ENCODE measurements around the gene CD96. TPM values are rescaled to one million over a fixed set of nuclear protein-coding genes. Genes with fewer than 3 reads are reported as not detected.

The CD96 gene
- total and polyA plus RNA-seq, 2 experiments from 2014 or later = 0.60 to 2.0 TPM

- WGBS (ENCODE audit: low lambda C conversion rate, missing lambda C conversion rate) = 83% methylated on average over 3 of the region's 3 CpGs
- no peak for DNase-seq (ENCODE audit: low spot score)
- Histone ChIP-seq H3K4me2 (no peak overlapping the region), H3K27me3 (no peaks in the 10 kb centered on the region), H3K9me3 (ENCODE audit: low read depth) (no peaks in the 10 kb centered on the region), H3K9me2 (replicated peaks; ENCODE audit: insufficient read depth) (no peaks in the 10 kb centered on the region), H2AFZ (no peak overlapping the region), H3K36me3 (replicated peaks; ENCODE audit: insufficient read depth, low read depth) (no peaks in the 10 kb centered on the region), H3K79me2 (no peaks in the 10 kb centered on the region), H3K4me1 (ENCODE audit: insufficient read depth) (no peaks in the 10 kb centered on the region), H3K27ac (no peak overlapping the region), H3K4me3 (no peak overlapping the region), H4K20me1 (ENCODE audit: insufficient read depth, poor library complexity, severe bottlenecking) (no peaks in the 10 kb centered on the region)
- no peak for TF ChIP-seq EZH2 (IDR thresholded peaks at IDR 0.05; ENCODE audit: borderline replicate concordance)
- no peak for TF ChIP-seq EZH2phosphoT487 (IDR thresholded peaks at IDR 0.05; ENCODE audit: low read depth, severe bottlenecking, unreplicated experiment)
- TF ChIP-seq CTCF (IDR thresholded peaks at IDR 0.05; ENCODE audit: poor library complexity) = no peak
These were observed 65.4 kb downstream of the CD96 start for GRCh38 chr3:111607240-111607920.

DNA sequence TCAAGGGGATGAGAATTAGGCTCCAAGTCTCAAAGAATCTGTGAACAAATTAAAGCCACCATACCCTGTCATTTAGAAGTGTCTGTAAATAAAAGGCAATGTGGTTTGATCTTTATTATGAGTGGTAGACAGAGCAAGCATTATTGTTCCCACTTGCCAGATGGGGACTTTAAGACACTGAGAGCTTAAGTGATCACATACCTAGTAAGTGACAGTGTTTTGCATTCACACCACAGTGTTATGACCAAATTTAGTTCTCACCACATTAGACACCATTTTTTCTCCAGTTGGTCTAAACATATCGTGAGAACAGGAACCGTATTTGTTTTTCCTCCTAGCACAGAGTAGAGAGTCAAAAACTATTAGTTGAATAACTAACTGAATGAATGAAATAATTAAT is 66.4 kb downstream of the CD96 start:
- H3K36me3 ChIP-seq (replicated peaks; ENCODE audit: insufficient read depth, low read depth) = no peaks in the 10 kb centered on the region
- H3K27ac ChIP-seq = no peak overlapping the region
- H3K9me2 ChIP-seq (replicated peaks; ENCODE audit: insufficient read depth) = no peaks in the 10 kb centered on the region
- no peaks in the 10 kb centered on the region for H4K20me1 ChIP-seq (ENCODE audit: insufficient read depth, poor library complexity, severe bottlenecking)
- TF ChIP-seq CTCF (IDR thresholded peaks at IDR 0.05; ENCODE audit: poor library complexity) (no peak), EZH2 (IDR thresholded peaks at IDR 0.05; ENCODE audit: borderline replicate concordance) (no peak), EZH2phosphoT487 (IDR thresholded peaks at IDR 0.05; ENCODE audit: low read depth, severe bottlenecking, unreplicated experiment) (no peak)
- WGBS (ENCODE audit: low lambda C conversion rate, missing lambda C conversion rate) = 96% methylated on average over 2 of the region's 2 CpGs
- H2AFZ ChIP-seq = no peak overlapping the region
- H3K4me1 ChIP-seq (ENCODE audit: insufficient read depth) = no peaks in the 10 kb centered on the region
- no peaks in the 10 kb centered on the region for H3K79me2 ChIP-seq
- H3K4me3 ChIP-seq = no peak overlapping the region
- no peaks in the 10 kb centered on the region for H3K27me3 ChIP-seq
- no peak overlapping the region for H3K4me2 ChIP-seq
- DNase-seq (ENCODE audit: low spot score) = no peak
- no peaks in the 10 kb centered on the region for H3K9me3 ChIP-seq (ENCODE audit: low read depth)

GRCh38 chr3:111609700-111610099 is 67.7 kb downstream of the CD96 start:
- no peaks in the 10 kb centered on the region for H3K4me1 ChIP-seq (ENCODE audit: insufficient read depth)
- H4K20me1 ChIP-seq (ENCODE audit: insufficient read depth, poor library complexity, severe bottlenecking) = no peaks in the 10 kb centered on the region
- H3K27me3 ChIP-seq = no peaks in the 10 kb centered on the region
- H3K4me2 ChIP-seq = no peak overlapping the region
- H3K4me3 ChIP-seq = no peak overlapping the region
- no peaks in the 10 kb centered on the region for H3K9me2 ChIP-seq (replicated peaks; ENCODE audit: insufficient read depth)
- no peak overlapping the region for H3K27ac ChIP-seq
- no peak for DNase-seq (ENCODE audit: low spot score)
- 84% methylated on average over 2 of the region's 2 CpGs for WGBS (ENCODE audit: low lambda C conversion rate, missing lambda C conversion rate)
- H2AFZ ChIP-seq = no peak overlapping the region
- TF ChIP-seq CTCF (IDR thresholded peaks at IDR 0.05; ENCODE audit: poor library complexity) = no peak
- TF ChIP-seq EZH2 (IDR thresholded peaks at IDR 0.05; ENCODE audit: borderline replicate concordance) = no peak
- TF ChIP-seq EZH2phosphoT487 (IDR thresholded peaks at IDR 0.05; ENCODE audit: low read depth, severe bottlenecking, unreplicated experiment) = no peak
- H3K79me2 ChIP-seq = no peaks in the 10 kb centered on the region
- H3K9me3 ChIP-seq (ENCODE audit: low read depth) = no peaks in the 10 kb centered on the region
- H3K36me3 ChIP-seq (replicated peaks; ENCODE audit: insufficient read depth, low read depth) = no peaks in the 10 kb centered on the region

Measured in hepatocyte (in vitro differentiated cells).